Adrenal gland (tissue), 12 donors: ENCODE data around the gene ITGA2. TPM values are rescaled to one million over a fixed set of nuclear protein-coding genes. Genes with fewer than 3 reads are reported as not detected.

Source experiments
- DNase-seq, 7 donors: peaks; one replicate each; pipeline ENCODE4 v3.0.0-alpha.2; 2019 to 2020
- H3K27ac ChIP-seq, 5 donors: fragments of 200-600 bp; sonication (generic) in 4 of 5; 1 replicate in 3 of 5; 2 replicates in 2 of 5; pipeline versions ENCODE4 v1.5.1 to v1.8.0; 2016 to 2020; ENCODE audit warnings: mild to moderate bottlenecking in 1 of 5
- H3K27me3 ChIP-seq: fragments of 200-600 bp; 2 replicates; pipeline ENCODE4 v1.8.0; 2021
- H3K36me3 ChIP-seq, 2 donors: fragments of 200-600 bp; replicated peaks in 1 of 2; 1 replicate in 1 of 2; 2 replicates in 1 of 2; pipeline versions ENCODE4 v1.5.1 to v1.8.0; 2018 to 2022
- H3K4me1 ChIP-seq, 2 donors: fragments of 200-600 bp; replicated peaks in 1 of 2; 1 replicate in 1 of 2; 2 replicates in 1 of 2; pipeline versions ENCODE4 v1.5.1 to v1.8.0; 2018 to 2021
- H3K4me3 ChIP-seq, 4 donors: fragments of 200-600 bp; sonication (generic) in 3 of 4; one replicate each; pipeline ENCODE4 v1.5.1; 2016 to 2018
- H3K9me3 ChIP-seq, 3 donors: fragments of 200-600 bp; sonication (generic) in 1 of 3; replicated peaks in 1 of 3; 1 replicate in 2 of 3; 2 replicates in 1 of 3; pipeline versions ENCODE4 v1.5.1 to v1.8.0; 2016 to 2021
- POLR2A ChIP-seq, 2 donors: fragments of 450-650 bp; IDR thresholded peaks; one replicate each; pipeline ENCODE4 v1.6.1; 2017; ENCODE audit warnings: antibody characterized with exemption in 2 of 2, mild to moderate bottlenecking in 2 of 2, moderate library complexity in 1 of 2
- WGBS, 4 donors: extraction: QIAGEN DNeasy Blood & Tissue Kit in 2 of 4; methylation state at CpG; one replicate each; pipeline versions ENCODE4 v1.1.5 to v1.1.7; 2013 to 2017; 5-methylcytosine and 5-hydroxymethylcytosine counted together
- intact Hi-C, 2 donors: fragments of 100-400 bp; cut with DNase I; formaldehyde crosslinking; loops; one replicate each; pipeline versions ENCODE4 v1.14.1 to v1.15.0; 2022 to 2023
- polyA plus RNA-seq, 3 donors: library from polyadenylated mRNA; stranded (reverse); fragments of 200-250 nt in 2 of 3; fragments of 350-450 nt in 1 of 3; fragmentation: Illumina TruSeq in 1 of 3; extraction: RNeasy Lipid Tissue Mini Kit (QIAGEN cat#74804) in 1 of 3; gene quantifications; one replicate each; pipeline ENCODE4 v1.2.3, GENCODE V29; 2013 to 2014
- total RNA-seq, 9 donors: library from RNA; depleted of rRNA in 4 of 9; stranded (reverse); fragments of >200 nt in 4 of 9; fragments of 120-200 nt in 1 of 9; fragmentation: NEBNext Ultra II Directional in 1 of 9; extraction: Animal tissue kit (Norgen Biotek cat#: 25700) in 1 of 9; gene quantifications; one replicate each; pipeline versions ENCODE4 v1.1.0 to v1.2.4, GENCODE V29; 2013 to 2023
- TF ChIP-seq, protein P1 (sequence below), 6 experiments: fragments of 450-650 bp in 4 of 6; fragments of 200-600 bp in 2 of 6; sonication (generic) in 1 of 6; IDR thresholded peaks; 1 replicate in 5 of 6; 2 replicates in 1 of 6; pipeline versions ENCODE4 v1.5.1 to v1.8.0; 2016 to 2021; ENCODE audit warnings: antibody characterized with exemption in 6 of 6, mild to moderate bottlenecking in 2 of 6, moderate library complexity in 1 of 6
- donor health status: healthy with polysubstance abuse.
- donor health status: Bipolar disorder and iron deficiency.
- donor health status: DM: yes; HTN: yes; CAD: no.
- donor health status: DM: no; HTN: no; CAD: no.
- donor health status: DM: no; HTN: no; CAD: no.
- donor health status: DM: yes; HTN: yes; CAD: no.

Gene ITGA2
- total and polyA plus RNA-seq, 12 donors: 1.8 to 127 (median 20.8) TPM

DNA sequence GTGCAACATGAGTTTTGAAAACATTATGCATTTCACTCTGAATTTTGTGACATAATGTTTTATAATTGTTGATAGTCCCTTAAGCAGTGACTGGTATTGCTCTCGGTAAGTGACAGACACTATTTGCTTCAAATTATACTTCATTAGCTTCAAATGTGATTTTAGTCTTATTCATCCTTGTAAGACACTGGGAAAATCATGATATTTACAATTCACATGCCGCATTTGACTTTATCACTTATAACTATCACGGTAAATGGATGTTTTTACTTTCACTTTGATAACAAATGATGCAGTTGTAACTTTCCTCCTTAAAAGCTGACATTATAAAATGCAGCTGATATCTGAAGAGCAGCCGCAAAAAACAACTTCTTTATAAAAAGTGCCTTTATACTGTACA is 44.1 kb upstream of the ITGA2 start:
- DNase-seq: no peak
- Histone ChIP-seq H3K9me3 (no peaks in the 10 kb centered on the region), H3K4me3 (peak overlapping the region in 2 of 4 donors; percentile 10 to 47), H3K4me1 (peaks cover 6 to 39% of the 10 kb centered on the region in 2 donors), H3K36me3 (peaks cover 0 to 28% of the 10 kb centered on the region in 2 donors), H3K27me3 (no peaks in the 10 kb centered on the region), H3K27ac (peak overlapping the region in 2 of 5 donors; percentile 17 to 53)
- no peak for TF ChIP-seq POLR2A (IDR thresholded peaks at IDR 0.05)
- TF ChIP-seq, protein P1, sequence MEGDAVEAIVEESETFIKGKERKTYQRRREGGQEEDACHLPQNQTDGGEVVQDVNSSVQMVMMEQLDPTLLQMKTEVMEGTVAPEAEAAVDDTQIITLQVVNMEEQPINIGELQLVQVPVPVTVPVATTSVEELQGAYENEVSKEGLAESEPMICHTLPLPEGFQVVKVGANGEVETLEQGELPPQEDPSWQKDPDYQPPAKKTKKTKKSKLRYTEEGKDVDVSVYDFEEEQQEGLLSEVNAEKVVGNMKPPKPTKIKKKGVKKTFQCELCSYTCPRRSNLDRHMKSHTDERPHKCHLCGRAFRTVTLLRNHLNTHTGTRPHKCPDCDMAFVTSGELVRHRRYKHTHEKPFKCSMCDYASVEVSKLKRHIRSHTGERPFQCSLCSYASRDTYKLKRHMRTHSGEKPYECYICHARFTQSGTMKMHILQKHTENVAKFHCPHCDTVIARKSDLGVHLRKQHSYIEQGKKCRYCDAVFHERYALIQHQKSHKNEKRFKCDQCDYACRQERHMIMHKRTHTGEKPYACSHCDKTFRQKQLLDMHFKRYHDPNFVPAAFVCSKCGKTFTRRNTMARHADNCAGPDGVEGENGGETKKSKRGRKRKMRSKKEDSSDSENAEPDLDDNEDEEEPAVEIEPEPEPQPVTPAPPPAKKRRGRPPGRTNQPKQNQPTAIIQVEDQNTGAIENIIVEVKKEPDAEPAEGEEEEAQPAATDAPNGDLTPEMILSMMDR (IDR thresholded peaks at IDR 0.05): no peak
- WGBS, 4 donors: 5 to 17% (median 8%) methylated on average over 4 of the region's 4 CpGs
- intact Hi-C loops: no loop called here

DNA sequence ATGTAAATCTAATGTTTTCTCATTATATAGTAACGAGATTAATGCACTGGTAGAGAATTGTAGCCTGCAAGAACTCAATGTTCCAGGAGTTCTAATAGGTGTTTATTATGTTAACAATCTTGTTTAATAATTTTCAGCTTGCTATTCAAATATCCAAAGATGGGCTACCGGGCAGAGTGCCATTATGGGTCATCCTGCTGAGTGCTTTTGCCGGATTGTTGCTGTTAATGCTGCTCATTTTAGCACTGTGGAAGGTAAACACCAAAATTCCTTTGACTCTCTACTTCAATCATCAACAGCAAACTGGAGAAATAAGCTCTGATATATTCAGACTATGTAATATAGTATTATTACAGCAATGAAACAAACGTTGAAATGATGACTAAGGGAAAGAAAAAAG is 41.9 kb upstream of the ITGA2 start:
- H3K27me3 ChIP-seq: no peaks in the 10 kb centered on the region
- WGBS, 4 donors: 53 to 60% (median 58%) methylated on average over 4 of the region's 4 CpGs
- intact Hi-C loops: no loop called here
- TF ChIP-seq, protein P1 (IDR thresholded peaks at IDR 0.05): no peak
- no peak for TF ChIP-seq POLR2A (IDR thresholded peaks at IDR 0.05)
- H3K36me3 ChIP-seq: peaks cover 0 to 17% of the 10 kb centered on the region in 2 donors
- peaks cover 6 to 39% of the 10 kb centered on the region in 2 donors for H3K4me1 ChIP-seq
- H3K9me3 ChIP-seq: no peaks in the 10 kb centered on the region
- H3K4me3 ChIP-seq: no peak overlapping the region
- no peak overlapping the region for H3K27ac ChIP-seq
- no peak for DNase-seq

DNA sequence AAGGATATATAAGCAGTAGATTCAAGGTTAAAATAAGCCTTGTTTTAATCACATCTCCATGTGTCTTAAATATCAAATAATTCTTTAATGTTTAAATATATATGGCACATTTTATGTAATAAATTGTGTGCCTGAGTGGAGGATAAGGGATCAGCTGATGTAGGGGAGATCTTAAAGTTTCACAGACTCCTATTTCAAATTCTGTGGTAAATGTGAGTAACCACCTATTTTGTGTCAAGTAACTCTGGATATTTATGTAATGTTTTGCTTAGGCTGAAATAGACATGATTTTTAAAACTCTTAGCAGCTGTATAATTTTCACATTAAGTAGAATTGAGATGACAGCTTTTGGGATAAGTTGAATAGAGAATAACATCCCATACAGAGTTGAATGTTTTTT is 41.3 kb upstream of the ITGA2 start:
- Histone ChIP-seq H3K27me3 (no peaks in the 10 kb centered on the region), H3K27ac (no peak overlapping the region), H3K4me1 (peaks cover 6 to 39% of the 10 kb centered on the region in 2 donors), H3K36me3 (peaks cover 0 to 17% of the 10 kb centered on the region in 2 donors), H3K4me3 (no peak overlapping the region), H3K9me3 (no peaks in the 10 kb centered on the region)
- intact Hi-C loops: no loop called here
- TF ChIP-seq POLR2A (IDR thresholded peaks at IDR 0.05): no peak
- TF ChIP-seq, protein P1 (IDR thresholded peaks at IDR 0.05): no peak
- no peak for DNase-seq

DNA sequence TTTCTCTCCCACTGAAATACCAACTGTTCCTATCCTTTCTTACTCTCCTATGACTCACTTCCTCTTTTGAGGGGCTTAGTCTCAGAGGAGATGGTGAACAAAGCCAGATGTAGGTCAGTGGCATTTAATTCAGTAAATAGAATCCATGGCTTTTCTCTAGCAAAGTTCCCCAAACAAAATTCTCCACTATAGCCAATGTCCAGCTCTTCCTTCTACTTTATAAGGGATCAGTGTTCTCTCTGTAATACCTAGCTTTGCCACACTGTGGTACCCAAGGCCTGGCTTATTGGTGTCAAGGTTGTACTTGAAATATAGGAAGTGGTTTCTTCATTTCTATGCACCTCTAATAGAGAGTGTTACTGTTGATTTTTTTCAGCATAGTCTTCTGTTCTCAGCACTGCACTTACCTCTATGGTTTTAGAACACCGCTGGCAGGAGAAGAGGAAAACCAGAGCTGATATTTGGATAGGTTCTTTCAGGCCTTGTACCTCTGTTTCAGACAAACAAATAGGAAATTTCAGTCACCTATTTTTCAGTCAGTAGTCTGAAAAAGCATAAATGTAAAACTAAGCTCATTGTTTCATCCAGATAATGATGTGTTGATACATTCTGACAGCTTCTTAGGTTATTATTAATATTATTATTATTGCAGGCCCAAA is 40.6 kb upstream of the ITGA2 start:
- H3K4me3 ChIP-seq: no peak overlapping the region
- no peak for TF ChIP-seq POLR2A (IDR thresholded peaks at IDR 0.05)
- TF ChIP-seq, protein P1 (IDR thresholded peaks at IDR 0.05): peak; percentile 62 to 87 (median 84)
- intact Hi-C loops: no loop called here
- no peaks in the 10 kb centered on the region for H3K9me3 ChIP-seq
- H3K27ac ChIP-seq: no peak overlapping the region
- no peaks in the 10 kb centered on the region for H3K27me3 ChIP-seq
- H3K4me1 ChIP-seq: peaks cover 6 to 39% of the 10 kb centered on the region in 2 donors
- DNase-seq: peak; percentile 59 to 86 (median 67)
- WGBS, 4 donors: 32 to 50% (median 48%) methylated on average over 1 of the region's 1 CpG
- peaks cover 0 to 17% of the 10 kb centered on the region in 2 donors for H3K36me3 ChIP-seq
